ACHN (cell line): ENCODE results near the gene CFAP45.

Experiments used
- DNase-seq: peaks from one replicate; pipeline ENCODE4 v3.0.0-alpha.2; 2015
- in situ Hi-C: cut with HindIII; loops from 2 replicates; pipeline ENCODE4 v1.10.0; 2017; ENCODE audit warnings: low sequenced_read_pairs, low pct_ligation_motif_present, low pct_unique_long_range_greater_than_20kb

The CFAP45 gene

GRCh38 chr1:159937054-159937750 lies 37.2 kb upstream of the CFAP45 start:
- in situ Hi-C loops: loop anchor here (10.0 kb wide), 1 partner anchor 68 kb away; no protein-coding TSS in a partner anchor
- DNase-seq: no peak

- in situ Hi-C loops: loop anchor here (10.0 kb wide), 1 partner anchor 68 kb away; no protein-coding TSS in a partner anchor
Measured at GRCh38 chr1:159936273-159936904, 36.4 kb upstream of the CFAP45 start.

GRCh38 chr1:159935719-159936272 lies 35.8 kb upstream of the CFAP45 start:
- peak; percentile 24 for DNase-seq
- in situ Hi-C loops: loop anchor here (10.0 kb wide), 1 partner anchor 69 kb away; no protein-coding TSS in a partner anchor

More at GRCh38 chr1:159936273-159936904, 36.4 kb upstream of the CFAP45 start:
- DNase-seq: peak; percentile 71

GRCh38 chr1:159935305-159935704 lies 35.3 kb upstream of the CFAP45 start:
- DNase-seq: no peak
- in situ Hi-C loops: loop anchor here (10.0 kb wide), 1 partner anchor 69 kb away; no protein-coding TSS in a partner anchor

GRCh38 chr1:159934136-159935039 lies 34.4 kb upstream of the CFAP45 start:
- in situ Hi-C loops: loop anchor here (10.0 kb wide), 1 partner anchor 70 kb away; no protein-coding TSS in a partner anchor
- DNase-seq: no peak

GRCh38 chr1:159933347-159933746 lies 33.4 kb upstream of the CFAP45 start:
- in situ Hi-C loops: loop anchor here (10.0 kb wide), 1 partner anchor 71 kb away; no protein-coding TSS in a partner anchor
- DNase-seq: no peak

GRCh38 chr1:159932296-159933285 lies 32.6 kb upstream of the CFAP45 start:
- in situ Hi-C loops: loop anchor here (10.0 kb wide), 1 partner anchor 72 kb away; no protein-coding TSS in a partner anchor

GRCh38 chr1:159931795-159932173 lies 31.8 kb upstream of the CFAP45 start:
- in situ Hi-C loops: loop anchor here (10.0 kb wide), 1 partner anchor 73 kb away; no protein-coding TSS in a partner anchor
- no peak for DNase-seq

More at GRCh38 chr1:159932296-159933285, 32.6 kb upstream of the CFAP45 start:
- DNase-seq: no peak

- DNase-seq: no peak
- in situ Hi-C loops: loop anchor here (10.0 kb wide), 1 partner anchor 74 kb away; no protein-coding TSS in a partner anchor
Measured at GRCh38 chr1:159931101-159931794, 31.3 kb upstream of the CFAP45 start.

- in situ Hi-C loops: loop anchor here (10.0 kb wide), 1 partner anchor 74 kb away; no protein-coding TSS in a partner anchor
- DNase-seq: no peak
Measured at GRCh38 chr1:159930634-159931033, 30.7 kb upstream of the CFAP45 start.

GRCh38 chr1:159930216-159930615 lies 30.3 kb upstream of the CFAP45 start:
- in situ Hi-C loops: loop anchor here (10.0 kb wide), 1 partner anchor 75 kb away; no protein-coding TSS in a partner anchor
- DNase-seq: no peak

GRCh38 chr1:159929155-159930051 lies 29.4 kb upstream of the CFAP45 start:
- no peak for DNase-seq
- in situ Hi-C loops: loop anchor here (10.0 kb wide), 1 partner anchor 75 kb away; no protein-coding TSS in a partner anchor

GRCh38 chr1:159928491-159929050 lies 28.6 kb upstream of the CFAP45 start:
- in situ Hi-C loops: no loop called here
- no peak for DNase-seq

GRCh38 chr1:159927849-159928431 lies 28.0 kb upstream of the CFAP45 start:
- in situ Hi-C loops: no loop called here
- DNase-seq: no peak
